ENCODE results near the gene FRMD4B.

FRMD4B gene

DNA sequence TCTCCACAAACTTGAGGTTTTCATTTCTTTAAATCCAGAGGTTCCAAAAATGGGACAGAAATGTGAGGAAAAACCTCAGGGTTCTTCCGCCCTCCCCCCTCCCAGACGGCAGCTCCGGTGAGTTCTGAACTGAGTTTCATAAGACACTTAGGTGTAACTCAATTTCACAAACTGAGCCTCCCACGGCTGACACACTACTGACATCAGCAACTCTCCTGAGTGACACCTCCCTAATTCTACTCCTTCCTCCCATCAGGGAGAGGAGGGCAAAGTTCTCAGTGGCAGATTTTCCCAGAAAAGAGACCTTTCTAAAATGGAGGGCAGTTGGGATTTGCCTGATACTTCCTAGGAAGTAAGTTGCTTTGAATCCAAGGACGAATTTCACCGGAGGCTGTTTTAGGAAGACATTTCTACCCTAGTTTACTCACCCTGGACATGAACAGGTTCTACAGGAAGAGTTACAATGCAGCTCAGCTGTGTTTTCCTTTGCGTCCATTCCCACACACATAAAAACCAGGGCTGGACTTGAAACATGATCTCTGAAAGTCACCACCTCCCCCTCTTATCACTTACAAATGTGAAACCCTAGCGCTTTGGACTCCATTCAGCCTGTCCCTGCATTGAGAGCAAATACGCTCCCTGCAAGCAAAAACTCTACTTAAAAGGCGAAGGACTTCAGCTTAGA, 185.4 kb downstream of the FRMD4B start:
- DNase-seq = peak; percentile 28

- DNase-seq = no peak
Measured at GRCh38 chr3:69199942-69200341, 185.9 kb downstream of the FRMD4B start.

DNA sequence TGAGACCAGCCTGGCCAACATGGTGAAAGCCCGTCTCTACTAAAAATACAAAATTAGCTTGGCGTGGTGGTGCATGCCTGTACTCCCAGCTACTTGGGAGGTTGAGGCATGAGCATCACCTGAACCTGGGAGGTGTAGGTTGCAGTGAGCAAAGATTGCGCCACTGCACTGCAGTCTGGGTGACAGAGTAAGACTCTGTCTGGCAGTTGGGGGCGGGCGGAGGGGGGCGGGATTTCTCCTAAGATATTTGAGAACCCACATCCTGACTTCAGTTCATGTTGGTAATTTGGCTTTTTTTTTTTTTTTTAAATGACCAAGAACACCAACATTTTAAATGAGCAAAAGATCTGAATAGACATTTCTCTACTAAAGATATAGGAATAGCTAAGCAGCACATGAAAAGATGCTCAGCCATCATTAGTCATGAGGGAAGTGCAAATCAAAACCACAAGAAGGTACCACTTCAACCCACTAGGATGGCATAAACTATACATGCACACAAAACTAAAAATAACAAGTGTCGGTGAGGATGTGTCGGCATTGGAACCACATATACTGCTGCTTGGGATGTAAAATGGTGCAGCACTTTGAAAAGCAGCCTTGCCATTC, 187.9 kb downstream of the FRMD4B start:
- DNase-seq = no peak

- no peak for DNase-seq
Measured at GRCh38 chr3:69197455-69197854, 188.4 kb downstream of the FRMD4B start.

- no peak for DNase-seq
Measured at GRCh38 chr3:69196876-69197275, 189.0 kb downstream of the FRMD4B start.

DNA sequence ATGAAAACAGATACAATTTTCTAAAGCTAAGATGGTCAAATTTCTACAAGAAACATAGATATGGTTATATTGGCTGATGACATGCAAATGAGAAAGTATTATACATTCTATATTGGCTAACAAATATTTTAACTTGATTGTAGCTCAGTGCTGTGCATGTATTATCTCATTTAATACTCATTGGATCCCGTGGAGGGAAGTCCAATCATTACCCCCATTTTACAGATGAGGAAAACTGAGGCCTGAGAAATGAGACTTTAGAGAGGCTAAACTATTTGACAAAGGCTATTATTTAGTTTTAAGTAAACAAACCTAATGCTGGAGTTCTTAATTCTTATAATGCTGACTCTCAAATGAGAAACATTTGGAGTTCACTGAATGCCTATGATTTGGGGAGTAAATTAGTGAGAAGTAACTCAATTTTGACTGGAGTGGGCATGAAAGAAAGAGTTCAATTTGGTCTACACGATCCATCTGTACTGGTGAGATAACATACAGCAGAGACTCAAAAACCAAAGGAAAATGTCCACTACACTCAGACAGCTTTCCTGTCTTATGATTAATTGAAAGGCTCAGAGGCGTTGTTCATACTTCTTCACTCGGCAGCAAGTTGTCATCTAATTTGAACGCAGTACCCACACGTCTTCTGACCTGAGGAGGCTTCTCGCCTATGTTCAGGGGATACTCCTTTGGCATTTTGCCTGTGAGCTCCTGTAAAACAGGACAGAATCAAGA, 191.3 kb downstream of the FRMD4B start:
- no peak for DNase-seq

- DNase-seq = no peak
Measured at GRCh38 chr3:69193749-69194148, 192.1 kb downstream of the FRMD4B start.

DNA sequence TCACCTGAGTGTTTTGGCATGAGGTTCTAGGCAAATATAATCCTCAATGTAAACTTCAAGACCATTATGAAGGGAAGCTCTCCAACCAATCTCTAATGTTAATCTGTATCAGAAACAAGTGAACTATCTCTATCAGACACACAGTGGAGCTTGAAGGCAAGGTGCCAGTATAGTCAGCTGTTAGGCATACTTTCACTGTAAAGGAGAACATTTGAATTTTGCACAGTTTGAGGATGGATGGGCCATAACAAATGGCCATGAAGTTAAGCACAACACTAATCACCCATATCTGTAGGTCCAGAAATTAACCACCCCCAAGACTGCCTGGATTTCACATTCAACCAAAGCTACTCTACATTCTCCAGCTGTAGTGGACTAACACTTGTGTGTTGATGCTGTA, 194.4 kb downstream of the FRMD4B start:
- DNase-seq = no peak

DNA sequence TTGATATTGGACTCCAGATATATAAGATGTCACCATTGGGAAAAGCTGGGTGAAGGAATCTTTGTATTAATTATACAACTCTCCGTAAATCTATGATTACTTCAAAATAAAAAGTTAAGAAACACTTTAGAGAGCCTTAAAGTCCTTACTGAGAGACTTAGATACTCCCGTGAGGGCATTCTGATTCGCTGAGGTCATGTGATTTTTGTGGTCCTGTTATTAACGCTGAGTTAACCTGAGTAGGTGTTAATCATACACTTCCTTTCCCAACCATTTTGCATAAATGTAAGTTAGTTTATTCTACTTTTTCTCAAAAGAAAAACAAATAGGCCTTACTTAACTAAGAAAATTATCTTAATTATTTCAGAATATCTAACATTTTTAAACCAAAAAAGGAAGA, 196.4 kb downstream of the FRMD4B start:
- DNase-seq = no peak

DNA sequence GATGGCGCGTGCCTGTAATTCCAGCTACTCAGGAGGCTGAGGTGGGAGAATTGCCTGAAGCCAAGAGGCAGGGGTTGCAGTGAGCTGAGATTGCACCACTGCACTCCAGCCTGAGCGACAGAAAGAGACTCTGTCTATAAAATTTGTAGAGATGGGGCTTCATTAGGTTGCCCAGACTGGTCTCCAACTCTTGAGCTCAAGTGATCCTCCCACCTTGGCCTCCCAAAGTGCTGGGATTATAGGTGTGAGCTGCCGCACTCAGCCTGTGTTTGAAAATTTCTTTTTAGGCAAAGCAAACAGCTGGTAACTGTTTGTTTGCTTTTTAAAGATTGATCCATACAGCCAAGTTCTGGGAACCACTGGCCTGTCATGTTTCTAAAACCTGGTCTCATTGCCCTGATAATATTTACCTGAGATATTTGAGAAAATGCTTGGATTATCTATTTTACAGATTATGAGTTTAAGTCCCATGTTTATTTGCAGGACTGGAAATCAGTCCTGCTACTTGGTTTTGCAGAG, 199.3 kb downstream of the FRMD4B start:
- no peak for DNase-seq

DNA sequence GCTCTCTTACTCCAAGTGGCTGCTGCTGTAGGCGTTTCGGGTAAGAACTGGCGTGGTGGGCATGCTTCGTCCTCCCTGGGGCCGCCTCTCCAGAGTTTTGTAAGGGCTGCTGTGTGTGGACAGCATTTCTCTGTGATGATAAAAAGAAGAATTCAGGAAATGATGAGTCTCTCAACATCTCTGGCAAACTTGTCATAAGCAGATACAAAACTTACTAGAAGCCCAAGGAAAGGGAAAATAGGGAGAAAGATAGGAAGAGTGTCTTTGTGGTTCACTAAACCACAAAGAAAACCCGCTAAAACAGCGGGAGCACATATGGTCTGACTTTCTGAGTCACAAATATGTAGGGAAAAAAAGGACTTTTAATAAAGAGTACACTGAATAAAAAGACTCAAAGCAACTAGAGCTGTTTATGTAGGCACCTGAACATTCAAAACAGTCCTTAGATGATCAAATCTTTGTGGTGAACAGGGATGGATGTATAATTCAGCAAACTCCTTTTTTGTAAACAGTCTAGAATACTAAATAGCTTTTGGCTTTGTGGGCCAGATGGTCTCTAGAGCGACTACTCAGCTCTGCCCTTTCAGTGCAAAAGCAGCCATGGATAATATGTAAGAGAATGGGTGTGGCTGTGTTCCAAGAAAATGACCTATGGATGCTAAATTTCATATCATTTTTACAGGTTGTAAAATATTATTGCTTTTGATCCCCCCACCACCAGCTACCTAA, 203.1 kb downstream of the FRMD4B start:
- no peak for DNase-seq

GRCh38 chr3:69181592-69182211, 204.2 kb downstream of the FRMD4B start:
- DNase-seq = no peak

DNA sequence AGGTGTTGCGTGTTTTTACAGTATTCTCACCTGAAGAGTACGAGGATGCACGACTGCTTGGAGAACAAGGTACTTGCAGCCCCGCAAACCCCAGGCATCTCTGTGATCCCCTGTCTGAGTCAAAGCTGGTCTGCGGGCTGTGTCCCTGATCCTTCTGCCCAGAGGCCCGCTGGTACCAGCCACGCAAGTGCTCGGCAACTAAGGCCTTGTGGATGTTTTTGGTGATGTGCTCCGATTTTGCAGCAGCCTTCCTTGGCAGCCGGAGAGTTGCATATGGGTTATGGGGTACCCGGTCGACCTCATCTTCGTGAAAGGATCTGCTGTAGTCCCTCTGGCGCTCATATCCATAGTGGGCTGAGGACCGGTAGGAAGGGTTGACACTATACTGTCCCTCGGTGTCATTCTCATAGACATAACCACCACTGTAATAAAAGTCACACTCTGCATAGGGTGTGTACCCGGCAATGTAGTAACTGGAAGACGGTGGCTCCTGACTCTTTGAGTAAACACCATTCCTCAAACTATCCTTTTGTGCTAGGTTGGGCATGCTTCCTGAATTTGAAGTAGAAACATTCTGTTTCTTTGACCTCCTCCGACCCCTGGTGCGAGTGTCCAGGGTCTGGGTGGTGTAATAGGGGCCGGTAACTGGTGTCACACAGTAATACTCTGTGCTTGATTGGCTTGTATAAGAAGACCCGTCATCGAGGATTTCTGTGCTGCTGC, 204.9 kb downstream of the FRMD4B start:
- DNase-seq = no peak

DNA sequence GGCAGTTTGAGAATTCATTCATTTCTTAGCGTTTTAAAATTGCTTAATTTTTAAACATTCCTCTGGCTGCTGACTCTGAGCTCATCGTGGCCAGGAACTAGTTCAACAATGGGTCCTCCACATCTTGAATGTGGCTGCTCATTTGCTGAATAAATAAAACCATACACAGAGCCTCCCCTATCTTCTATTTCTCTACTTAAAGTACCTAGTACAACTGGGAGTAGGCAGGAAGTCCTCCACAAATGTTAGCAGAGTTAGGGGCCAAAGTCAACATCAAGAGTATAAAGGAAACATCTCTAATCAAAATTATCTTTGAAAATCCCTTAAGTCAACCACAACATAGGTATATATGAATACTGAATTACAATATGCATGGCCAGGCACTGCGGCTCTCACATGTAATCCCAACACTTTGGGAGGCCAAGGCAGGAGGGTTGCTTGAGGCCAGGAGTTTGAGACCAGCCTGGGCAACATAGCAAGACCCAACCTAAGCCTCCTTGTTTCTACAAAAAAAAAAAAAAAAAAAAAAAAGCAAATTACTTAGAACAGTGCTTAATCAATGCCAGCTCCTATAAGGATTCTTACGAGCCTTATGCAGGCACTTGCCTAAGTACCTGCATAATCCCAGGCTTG, 206.0 kb downstream of the FRMD4B start:
- DNase-seq = no peak

DNA sequence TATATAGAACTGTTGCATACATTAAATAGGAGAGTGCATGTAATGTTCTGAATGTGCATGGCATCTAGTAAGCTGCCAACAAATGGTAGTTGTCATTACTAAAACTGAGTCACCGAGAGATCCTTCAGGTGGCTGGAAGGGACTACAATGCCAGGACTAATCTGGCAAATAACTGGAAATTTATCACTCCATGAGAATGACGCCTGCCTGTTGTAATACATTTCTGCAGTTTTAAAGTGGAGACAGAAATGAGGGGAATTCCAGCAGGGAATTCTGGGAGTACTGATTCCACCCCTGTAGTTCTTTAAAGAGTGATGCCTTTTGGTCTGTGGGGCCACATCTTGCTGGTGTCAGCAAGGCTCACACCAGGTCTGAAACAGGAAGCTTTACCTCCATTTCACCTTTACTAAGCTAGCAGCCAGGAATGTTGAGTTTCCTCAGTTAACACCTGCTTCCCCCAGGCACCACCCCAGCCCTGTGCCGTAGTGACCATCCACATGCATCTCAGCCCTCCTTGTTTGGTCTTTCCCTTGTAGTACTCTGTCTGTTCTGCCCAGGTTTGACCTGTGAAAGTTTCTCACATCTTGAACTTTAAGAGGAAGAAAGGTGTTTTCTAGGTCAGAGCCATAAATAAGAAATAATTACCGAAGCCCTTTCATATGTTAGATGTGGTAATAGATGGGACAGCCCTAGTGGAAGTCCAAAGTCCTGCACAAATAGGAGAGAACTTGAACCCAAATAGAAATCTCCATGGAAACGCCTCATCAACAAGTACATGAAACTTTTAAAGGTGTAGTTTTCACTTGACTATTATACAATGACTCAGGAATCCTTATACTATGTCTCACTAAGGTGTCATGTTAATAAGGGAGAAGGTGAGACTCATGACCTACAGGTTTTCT, 206.8 kb downstream of the FRMD4B start:
- no peak for DNase-seq

- DNase-seq = no peak
Measured at GRCh38 chr3:69178082-69178481, 207.8 kb downstream of the FRMD4B start.

DNA sequence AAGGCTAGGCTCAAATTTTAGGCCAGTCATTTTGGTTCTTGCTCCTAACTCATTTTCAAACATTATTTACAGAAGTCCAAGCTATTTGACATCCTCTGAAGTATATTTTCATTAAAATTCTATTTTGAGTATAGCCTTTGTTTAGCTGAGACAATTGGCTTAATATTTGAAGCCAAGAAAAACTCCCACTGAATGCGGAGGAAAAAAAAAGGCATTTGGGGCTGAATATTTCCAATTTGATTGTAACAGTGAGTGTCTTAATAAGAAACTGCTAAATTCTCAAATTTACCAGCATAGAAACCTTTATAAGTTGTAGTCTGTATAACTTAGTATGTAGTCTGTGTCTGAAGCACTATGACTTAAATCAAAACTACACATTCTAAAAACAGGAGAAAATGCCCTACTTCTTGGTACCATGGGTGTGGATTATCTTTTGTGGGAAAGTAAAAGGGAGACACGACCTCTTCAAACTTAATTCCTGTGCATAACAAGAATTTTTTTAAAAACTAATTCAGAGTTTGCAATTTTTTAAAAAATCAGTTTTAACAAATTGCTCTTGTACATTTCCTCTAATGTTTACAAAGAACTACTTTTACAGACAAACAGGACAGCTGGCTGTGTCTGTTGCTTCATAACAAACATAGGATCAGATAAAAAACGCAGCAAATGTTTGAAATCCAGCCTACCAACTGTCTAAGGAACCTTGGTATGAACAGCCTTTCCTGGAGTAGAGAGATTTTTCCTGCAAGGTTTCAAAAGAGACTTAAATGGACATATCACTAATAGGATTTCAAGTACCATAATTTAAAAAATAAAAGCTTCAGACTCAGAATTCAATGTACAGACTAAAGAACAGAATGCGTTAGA, 210.8 kb downstream of the FRMD4B start:
- no peak for DNase-seq

GRCh38 chr3:69174445-69174844, 211.4 kb downstream of the FRMD4B start:
- DNase-seq = no peak

DNA sequence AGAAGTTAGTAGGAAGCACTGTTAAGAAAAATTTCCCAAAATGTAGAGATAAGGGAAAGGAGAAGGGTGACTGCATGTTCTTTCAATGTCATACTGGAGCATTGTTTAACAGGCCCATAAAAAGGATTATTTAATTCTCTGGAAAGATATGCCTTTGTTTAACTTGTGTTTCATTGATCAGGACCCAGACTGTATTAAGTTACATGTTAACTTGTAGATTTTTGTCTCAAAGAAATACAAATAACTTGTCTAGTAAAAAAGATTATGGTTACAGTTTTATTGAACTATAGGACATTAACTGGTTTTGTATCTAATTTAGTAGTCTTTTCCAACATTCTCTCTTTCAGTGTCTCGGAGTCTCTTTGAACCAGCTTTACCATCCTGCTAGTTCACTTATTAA, 213.8 kb downstream of the FRMD4B start:
- DNase-seq = no peak

DNA sequence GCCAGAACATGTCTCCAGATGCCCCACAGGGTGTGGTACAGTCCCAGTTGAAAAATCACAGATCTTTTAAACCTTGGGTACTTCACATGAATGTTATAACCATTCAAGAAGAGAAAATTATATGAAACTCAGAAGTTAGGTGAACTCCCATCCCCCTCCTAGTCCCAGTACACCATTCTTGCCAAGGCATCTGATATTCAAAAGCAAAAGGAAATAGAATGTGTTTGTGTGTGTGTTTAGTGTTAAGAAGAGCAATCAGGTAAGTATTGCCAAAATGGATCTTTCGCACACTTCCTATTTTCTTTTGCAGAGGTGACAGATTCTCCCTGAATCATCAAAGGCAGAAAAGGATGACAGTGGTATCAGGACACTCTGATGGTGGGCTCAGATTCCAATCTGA, 219.4 kb downstream of the FRMD4B start:
- no peak for DNase-seq

Data from eye (tissue), 1 donor.